ENCODE data around the gene LENEP.

The LENEP gene

GRCh38 chr1:154998818-154999570 is 5.6 kb downstream of the LENEP start:
- DNase-seq (ENCODE audit: low read depth in 3 of 3) = peak in 2 of 3 donors; percentile 68 to 74

DNA sequence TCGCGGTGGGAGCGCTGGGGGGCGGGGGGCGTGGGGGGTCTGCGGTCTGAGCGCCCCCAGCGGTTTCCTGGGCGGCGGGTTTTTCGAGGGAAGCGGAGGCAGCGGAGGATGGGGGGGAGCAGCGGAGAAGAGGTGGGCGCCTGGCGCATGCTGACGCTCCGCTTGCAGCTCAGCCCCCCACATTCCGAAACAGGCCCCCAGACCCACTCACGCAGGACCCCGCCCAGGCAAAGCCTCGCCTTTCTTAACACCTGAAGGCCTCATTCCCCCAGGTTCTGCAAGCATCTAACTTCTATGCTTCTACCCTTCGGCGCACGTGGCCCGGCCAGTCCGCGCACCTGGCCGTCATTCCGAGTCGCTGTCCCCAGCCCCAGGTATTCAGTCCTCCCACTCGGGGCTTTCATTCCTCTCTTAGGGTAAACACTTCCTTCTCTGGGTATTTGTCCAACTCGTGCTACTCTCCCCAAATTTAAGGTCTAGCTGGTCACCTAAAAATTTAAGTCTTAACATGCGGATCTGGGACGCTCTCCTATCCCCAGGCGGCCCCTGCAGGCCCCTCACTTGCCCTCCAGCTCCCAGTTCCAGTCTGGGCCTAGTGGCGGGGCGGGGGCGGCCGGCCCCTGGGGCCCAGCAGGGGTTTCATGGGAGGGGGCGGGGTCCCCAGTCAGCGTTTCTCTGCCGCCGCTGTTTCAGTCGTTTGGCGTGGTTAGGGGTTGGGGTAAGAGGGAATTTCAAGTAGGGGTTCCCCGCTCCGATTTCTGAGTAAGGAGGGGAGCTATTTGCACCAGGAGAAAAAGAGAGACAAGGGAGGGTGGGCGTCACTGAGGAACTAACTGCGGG is 6.4 kb downstream of the LENEP start:
- peak in 1 of 3 donors; percentile 63 for DNase-seq (ENCODE audit: low read depth in 3 of 3)

- DNase-seq (ENCODE audit: low read depth in 3 of 3) = no peak
Observed at GRCh38 chr1:155000411-155000725, 7.0 kb downstream of the LENEP start.

DNA sequence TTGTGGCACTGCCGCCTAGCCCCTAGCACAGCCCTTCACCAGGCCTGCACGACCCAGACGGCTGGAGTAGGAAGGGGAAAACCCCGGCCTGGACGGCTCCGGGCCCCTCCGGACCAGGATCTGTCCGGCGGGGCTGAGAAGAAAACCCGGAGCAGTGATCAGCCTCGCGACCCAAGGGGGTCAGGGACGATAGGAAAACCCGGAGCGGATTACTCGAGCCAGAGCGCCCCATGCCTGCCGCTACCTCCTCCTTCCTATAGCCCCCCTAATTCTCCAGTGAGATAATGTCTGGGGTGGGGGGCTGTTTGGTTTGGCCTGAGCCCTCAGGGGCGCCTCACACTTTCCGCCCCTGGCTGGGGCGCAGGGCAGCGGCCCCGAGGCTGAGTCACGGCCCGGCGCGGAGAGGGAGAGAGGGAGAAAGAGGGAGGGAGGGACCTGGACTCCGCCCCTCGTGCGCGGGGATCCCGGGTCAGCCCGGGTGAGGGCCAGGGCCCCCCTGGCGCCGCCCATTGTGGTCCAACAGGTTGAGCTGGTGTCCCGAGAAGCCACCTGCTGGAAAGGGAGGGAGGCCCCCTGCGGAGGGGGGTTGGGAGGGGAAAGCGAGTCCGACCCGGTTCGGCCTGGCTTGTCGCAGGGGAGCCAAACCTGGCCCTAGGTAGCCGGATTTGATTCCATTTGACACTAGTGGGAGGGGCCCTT is 7.5 kb downstream of the LENEP start:
- peak; percentile 70 to 86 (median 80) for DNase-seq (ENCODE audit: low read depth in 3 of 3)

GRCh38 chr1:155001425-155001674 is 8.0 kb downstream of the LENEP start:
- DNase-seq (ENCODE audit: low read depth in 3 of 3) = no peak

DNA sequence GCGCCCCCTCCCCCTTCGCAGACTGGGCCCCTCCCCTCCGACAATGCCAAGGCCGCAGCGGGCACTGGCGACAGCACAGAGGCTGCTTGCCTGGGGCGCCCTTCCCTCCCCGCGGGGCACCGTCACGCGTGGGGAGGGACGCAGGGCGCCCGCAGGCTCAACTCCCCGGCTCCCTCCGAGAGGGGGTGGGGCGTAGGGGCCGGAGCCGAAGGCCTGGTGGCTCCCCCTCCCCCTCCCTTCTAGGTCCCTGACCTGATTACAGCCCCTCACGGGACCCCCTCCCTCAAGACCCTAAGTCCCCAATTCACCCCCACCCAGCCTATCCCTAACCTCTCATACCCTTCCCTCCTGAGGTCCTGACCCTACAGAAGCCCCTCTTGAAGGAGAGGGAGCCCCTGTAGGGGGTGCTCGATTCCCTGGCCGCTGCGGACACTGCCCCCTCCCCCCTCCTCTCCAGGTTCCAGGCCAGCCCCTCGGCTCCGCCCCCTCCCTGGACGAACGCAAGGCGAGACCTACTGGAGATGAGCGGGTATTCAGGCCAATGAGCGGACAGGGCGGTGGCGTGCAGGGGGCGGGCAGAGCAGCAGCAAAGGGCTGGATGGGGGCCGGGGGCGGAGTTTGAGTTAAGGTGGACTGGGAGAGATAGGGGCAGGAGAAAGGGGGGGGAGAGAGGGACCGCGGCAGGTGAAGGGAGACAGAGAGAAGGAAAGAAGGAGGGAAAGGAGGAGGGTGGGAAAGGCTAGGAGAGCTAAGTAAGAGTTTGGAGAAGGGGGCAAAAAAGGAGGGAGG is 8.5 kb downstream of the LENEP start:
- peak; percentile 96 to 100 (median 98) for DNase-seq (ENCODE audit: low read depth in 3 of 3)

GRCh38 chr1:155002464-155003226 is 9.3 kb downstream of the LENEP start, which contains the start of gene ZBTB7B:
TSS of gene ZBTB7B (plus strand) at chr1:155002802. CDS start at chr1:155014661, 11,859 bp downstream.
- no peak for DNase-seq (ENCODE audit: low read depth in 3 of 3)

- no peak for DNase-seq (ENCODE audit: low read depth in 3 of 3)
Observed at GRCh38 chr1:155003227-155003765, 9.9 kb downstream of the LENEP start.

GRCh38 chr1:155003766-155004351 is 10.5 kb downstream of the LENEP start:
- no peak for DNase-seq (ENCODE audit: low read depth in 3 of 3)

GRCh38 chr1:155004352-155005075 is 11.1 kb downstream of the LENEP start:
- DNase-seq (ENCODE audit: low read depth in 3 of 3) = no peak

- no peak for DNase-seq (ENCODE audit: low read depth in 3 of 3)
Observed at GRCh38 chr1:155005076-155006011, 12.0 kb downstream of the LENEP start.

- no peak for DNase-seq (ENCODE audit: low read depth in 3 of 3)
Observed at GRCh38 chr1:155006601-155007101, 13.3 kb downstream of the LENEP start.

DNA sequence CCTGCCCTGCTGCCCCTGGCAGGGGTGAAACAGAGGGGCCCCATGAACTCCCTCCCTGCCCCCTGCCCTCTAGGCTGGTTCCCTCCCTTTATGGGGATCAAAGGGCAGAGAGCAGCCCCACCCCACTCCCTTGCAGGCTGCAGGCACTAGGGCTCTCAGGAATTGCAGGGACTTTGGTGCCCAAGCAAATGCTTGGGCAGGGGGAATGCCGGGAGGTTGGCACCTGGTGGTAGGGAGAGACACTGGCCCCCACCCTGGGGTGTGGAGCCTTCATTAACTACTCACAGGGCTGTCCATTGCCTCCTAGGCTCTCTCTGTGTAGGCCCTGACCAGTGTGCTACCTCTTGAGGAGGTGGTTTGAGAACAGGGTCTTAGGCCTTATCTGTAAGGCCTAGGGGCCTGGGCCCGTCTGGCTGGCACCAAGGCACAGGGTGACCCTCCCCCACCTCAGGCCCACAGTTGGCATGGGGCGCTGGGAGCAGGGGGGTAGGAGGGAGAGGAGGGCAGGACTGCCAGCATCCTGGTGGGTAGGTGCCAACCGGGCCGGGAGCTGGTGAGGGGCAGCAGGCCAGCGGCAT is 14.0 kb downstream of the LENEP start:
- DNase-seq (ENCODE audit: low read depth in 3 of 3) = no peak

DNA sequence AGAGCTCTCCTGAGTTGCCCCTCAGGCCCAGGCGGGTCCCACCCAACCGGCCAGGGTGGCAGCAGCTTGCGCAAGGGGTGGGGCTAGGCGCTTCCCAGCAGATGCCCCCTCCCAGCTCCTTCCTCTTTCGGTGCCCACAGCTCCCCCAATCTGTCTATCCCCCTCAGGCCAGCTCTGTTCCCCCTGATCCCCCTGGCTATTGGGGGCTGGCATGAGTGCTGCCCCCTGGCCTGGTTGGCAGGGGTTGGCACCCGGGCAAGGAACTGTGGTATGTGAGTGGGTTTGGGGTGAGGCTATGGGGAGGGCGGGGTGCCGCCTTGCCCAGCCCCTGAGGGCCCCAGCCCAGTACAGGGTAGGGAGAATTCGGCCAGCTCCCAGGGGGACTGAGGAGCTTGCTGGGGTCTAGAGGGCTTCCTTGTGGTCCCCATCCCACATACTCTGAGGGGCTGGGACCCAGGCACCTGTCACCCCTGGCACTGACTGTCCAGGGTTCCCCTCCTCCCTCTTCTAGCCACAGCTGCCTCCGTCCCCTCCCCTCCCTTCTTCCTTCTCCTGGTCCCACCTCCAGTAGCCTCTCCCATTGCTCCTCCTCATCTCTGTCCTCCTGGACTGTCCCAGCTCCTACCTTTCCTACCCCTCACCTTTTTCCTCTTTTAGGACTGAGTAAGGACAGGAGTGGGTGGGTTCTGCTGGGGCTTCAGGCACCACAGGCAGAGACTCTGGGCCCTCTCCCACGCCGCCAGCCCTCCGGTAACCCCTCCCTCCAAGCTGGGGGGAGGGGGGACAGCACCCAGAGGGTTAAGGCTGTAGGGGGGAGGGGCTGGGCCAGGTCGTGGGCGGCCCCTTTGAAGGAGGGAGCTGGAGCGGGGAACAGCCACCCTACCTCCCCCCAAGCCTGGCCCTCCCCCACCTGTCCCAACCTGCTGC is 14.9 kb downstream of the LENEP start:
- DNase-seq (ENCODE audit: low read depth in 3 of 3) = peak; percentile 61 to 92 (median 64)

- DNase-seq (ENCODE audit: low read depth in 3 of 3) = no peak
Observed at GRCh38 chr1:155009221-155009711, 15.9 kb downstream of the LENEP start.

DNA sequence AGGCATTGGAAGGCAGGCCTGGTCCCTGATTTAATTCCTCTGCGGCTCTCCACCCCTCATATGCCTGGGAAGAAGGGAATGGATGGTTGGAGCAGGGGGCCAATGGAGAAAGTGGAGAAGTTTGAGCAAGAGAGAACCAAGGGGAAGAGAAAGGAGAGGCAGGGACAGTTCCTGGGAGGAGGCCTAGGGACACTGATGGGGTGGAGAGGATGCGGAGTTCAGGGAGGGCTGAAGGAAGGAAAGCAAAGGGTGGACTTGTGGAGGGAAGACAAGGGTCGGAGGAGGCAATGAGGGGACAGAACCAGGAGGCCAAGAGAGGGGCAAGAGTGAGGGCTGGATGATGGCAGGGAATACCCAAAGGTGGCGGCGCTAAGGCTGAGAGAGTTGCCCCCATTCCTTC is 16.4 kb downstream of the LENEP start:
- no peak for DNase-seq (ENCODE audit: low read depth in 3 of 3)
